B cell (primary cell): ENCODE measurements around the gene TBC1D9B. TPM values are rescaled to one million over a fixed set of nuclear protein-coding genes. Genes with fewer than 3 reads are reported as not detected.

Source experiments
- ATAC-seq: fragments of 200-7000 bp; cut with Tn5 transposase; one replicate; pipeline ENCODE4 v1.10.0; 2021; ENCODE audit warnings: low read depth, mild to moderate bottlenecking, moderate number of reproducible peaks, moderate library complexity
- CTCF ChIA-PET: fragments of 350-600 bp; sonication (Branson Sonifier 250); formaldehyde crosslinking; loops from one replicate; lab custom pipeline; 2021; ENCODE audit warnings: antibody characterized with exemption, inconsistent platforms; lab: Charles Lee
- POLR2A ChIA-PET: fragments of 350-600 bp; sonication (Branson Sonifier 250); formaldehyde crosslinking; loops from one replicate; lab custom pipeline; 2021; ENCODE audit warnings: antibody characterized with exemption; lab: Charles Lee
- DNase-seq: peaks from one replicate; pipeline ENCODE4 v3.0.0; 2013
- H2AFZ ChIP-seq: 2 replicates; pipeline ENCODE4 v1.6.1; 2012; ENCODE audit warnings: mild to moderate bottlenecking, low read depth, low read length; ENCODE audit not compliant: insufficient read depth, poor library complexity, severe bottlenecking
- H3K27ac ChIP-seq, 2 donors: 1 replicate in 1 of 2; 2 replicates in 1 of 2; pipeline ENCODE4 v1.5.1; 2012 to 2013; ENCODE audit warnings: low read length in 2 of 2, mild to moderate bottlenecking in 2 of 2, moderate library complexity in 1 of 2
- H3K27me3 ChIP-seq, 4 experiments: fragments of 200-600 bp in 1 of 4; sonication (generic) in 1 of 4; replicated peaks in 1 of 4; 1 replicate in 2 of 4; 2 replicates in 2 of 4; pipeline versions ENCODE4 v1.6.1 to v1.7.0; 2013 to 2016; ENCODE audit warnings: low read length in 3 of 4, mild to moderate bottlenecking in 2 of 4, mixed read lengths in 1 of 4, moderate library complexity in 1 of 4; ENCODE audit not compliant: insufficient read depth in 4 of 4, control insufficient read depth in 3 of 4; ENCODE audit errors: control extremely low read depth in 1 of 4
- H3K36me3 ChIP-seq, 2 experiments: replicated peaks in 1 of 2; 1 replicate in 1 of 2; 2 replicates in 1 of 2; pipeline versions ENCODE4 v1.6.1 to v1.7.1; 2013; ENCODE audit warnings: low read length in 1 of 2; ENCODE audit not compliant: insufficient read depth in 2 of 2, control insufficient read depth in 1 of 2; ENCODE audit errors: control extremely low read depth in 1 of 2, extremely low read depth in 1 of 2
- H3K4me1 ChIP-seq, 2 donors: fragments of 200-600 bp in 1 of 2; sonication (generic) in 1 of 2; 1 replicate in 1 of 2; 2 replicates in 1 of 2; pipeline versions ENCODE4 v1.5.1 to v1.6.1; 2013 to 2017; ENCODE audit warnings: low read length in 2 of 2; ENCODE audit not compliant: control insufficient read depth in 2 of 2, insufficient read depth in 2 of 2
- H3K4me2 ChIP-seq: replicated peaks from 2 replicates; pipeline ENCODE3; 2012; ENCODE audit warnings: mild to moderate bottlenecking, low read depth, low read length; ENCODE audit not compliant: poor library complexity, severe bottlenecking
- H3K4me3 ChIP-seq, 5 experiments: fragments of 200-600 bp in 1 of 5; sonication (generic) in 1 of 5; 1 replicate in 3 of 5; 2 replicates in 2 of 5; pipeline versions ENCODE4 v1.5.1 to v1.7.0; 2011 to 2016; ENCODE audit warnings: low read length in 4 of 5, mild to moderate bottlenecking in 4 of 5, low read depth in 2 of 5, control low read depth in 1 of 5, moderate library complexity in 1 of 5; ENCODE audit not compliant: insufficient read depth in 1 of 5; ENCODE audit errors: control extremely low read depth in 1 of 5, extremely low read depth in 1 of 5
- H3K79me2 ChIP-seq: fragments of 200-600 bp; sonication (generic); one replicate; pipeline ENCODE4 v1.6.0; 2016; ENCODE audit warnings: low read length; ENCODE audit not compliant: control insufficient read depth, insufficient read depth
- H3K9ac ChIP-seq: fragments of 200-600 bp; sonication (generic); 2 replicates; pipeline ENCODE4 v1.6.1; 2017; ENCODE audit warnings: mild to moderate bottlenecking, low read length, moderate library complexity
- H3K9me3 ChIP-seq, 3 donors: one replicate each; pipeline versions ENCODE4 v1.6.1 to v1.7.1; 2013; ENCODE audit warnings: low read length in 2 of 3; ENCODE audit not compliant: control insufficient read depth in 2 of 3, insufficient read depth in 1 of 3; ENCODE audit errors: control extremely low read depth in 1 of 3
- H4K20me1 ChIP-seq: 2 replicates; pipeline ENCODE4 v1.6.0; 2012; ENCODE audit warnings: mild to moderate bottlenecking, low read length; ENCODE audit not compliant: insufficient read depth, control insufficient read depth, poor library complexity, severe bottlenecking
- H3K27ac Mint-ChIP-seq: one replicate; pipeline ENCODE4 v1.8.0; 2021; ENCODE audit warnings: mixed read lengths
- H3K27me3 Mint-ChIP-seq: one replicate; pipeline ENCODE4 v1.8.0; 2021; ENCODE audit warnings: mixed read lengths
- H3K4me1 Mint-ChIP-seq: one replicate; pipeline ENCODE4 v1.8.0; 2021; ENCODE audit warnings: mixed read lengths
- H3K4me3 Mint-ChIP-seq: one replicate; pipeline ENCODE4 v1.8.0; 2021; ENCODE audit warnings: mixed read lengths
- H3K9me3 Mint-ChIP-seq: one replicate; pipeline ENCODE4 v1.8.0; 2022; ENCODE audit warnings: mixed read lengths; ENCODE audit not compliant: insufficient read depth
- EZH2 ChIP-seq: IDR thresholded peaks from 2 replicates; pipeline ENCODE4 v1.6.1; 2012; ENCODE audit warnings: borderline replicate concordance, low read depth, mild to moderate bottlenecking, moderate library complexity, low read length; ENCODE audit not compliant: insufficient read depth, poor library complexity, severe bottlenecking
- WGBS: methylation state at CpG from one replicate; pipeline ENCODE4 v1.1.5; 2013; ENCODE audit warnings: missing lambda C conversion rate; ENCODE audit not compliant: insufficient coverage; 5-methylcytosine and 5-hydroxymethylcytosine counted together
- intact Hi-C: fragments of 100-400 bp; cut with micrococcal nuclease; formaldehyde crosslinking; loops from one replicate; pipeline ENCODE4 v1.10.0; 2022
- polyA plus RNA-seq: library from polyadenylated mRNA; depleted of rRNA; stranded (reverse); fragments of >200 nt; gene quantifications from 2 replicates; pipeline ENCODE4 v1.2.3, GENCODE V29; 2012
- total RNA-seq, 2 donors: library from RNA; stranded (reverse); fragments of 120-200 nt in 1 of 2; gene quantifications; 1 replicate in 1 of 2; 2 replicates in 1 of 2; pipeline versions ENCODE4 v1.2.3 to v1.2.4, GENCODE V29; 2013 to 2022
- TF ChIP-seq, protein P1 (sequence below): fragments of 200-600 bp; IDR thresholded peaks from one replicate; pipeline ENCODE4 v1.8.0; 2022; ENCODE audit warnings: antibody characterized with exemption, mild to moderate bottlenecking

Gene TBC1D9B
- total and polyA plus RNA-seq, 2 donors (not counting 1 experiment from before 2014, with no cell fraction given) = 143 to 144 TPM

DNA sequence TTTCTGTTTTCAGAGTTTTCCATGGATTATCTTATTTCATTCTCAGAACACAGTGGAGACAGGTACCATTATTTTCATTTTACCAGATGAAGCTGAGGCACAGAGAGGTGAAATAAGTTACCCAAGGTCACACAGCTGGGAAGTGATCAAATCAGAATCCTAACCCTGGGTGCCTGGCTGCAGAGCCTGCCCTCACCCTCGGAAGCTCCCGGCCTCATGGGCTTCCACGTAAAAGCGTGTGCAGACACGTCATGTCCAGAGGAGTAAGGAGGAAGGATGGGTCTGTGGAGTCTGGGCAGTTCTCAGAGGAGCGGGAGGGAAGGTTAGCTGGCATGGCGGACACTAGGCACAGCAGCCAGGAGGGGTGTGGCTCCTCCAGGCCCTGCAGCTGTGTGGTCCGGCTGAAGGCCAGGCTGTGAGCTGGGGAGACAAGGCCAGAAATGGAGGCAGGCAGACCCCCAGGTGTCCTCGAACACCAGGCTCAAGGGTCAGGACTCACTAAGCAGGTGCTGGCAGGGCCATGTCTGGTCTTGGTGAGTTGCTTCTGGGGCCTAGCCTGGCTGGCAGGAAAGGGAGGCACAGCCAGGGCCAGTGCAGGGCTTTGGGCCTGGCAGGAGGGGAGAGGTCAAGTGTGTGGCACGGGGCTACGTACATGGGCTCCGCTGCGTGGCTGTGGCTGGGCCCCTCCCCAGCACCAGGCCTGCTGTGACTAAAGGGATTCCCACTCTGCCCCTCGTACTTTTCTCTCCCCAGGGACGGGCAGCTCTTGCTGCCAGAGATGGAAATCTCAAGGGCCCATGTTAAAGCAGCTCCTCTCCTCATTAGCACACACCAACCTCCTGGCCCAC, 5.6 kb downstream of the TBC1D9B start:
- Histone ChIP-seq H3K9ac (no peak overlapping the region), H3K9me3 (no peaks in the 10 kb centered on the region), H3K4me2 (no peak overlapping the region), H3K4me3 (no peak overlapping the region), H4K20me1 (peaks cover 33% of the 10 kb centered on the region), H2AFZ (no peak overlapping the region), H3K4me1 (peaks cover 6 to 14% of the 10 kb centered on the region in 2 donors), H3K27ac (no peak overlapping the region), H3K79me2 (peaks cover 25% of the 10 kb centered on the region), H3K36me3 (peaks cover 3 to 48% of the 10 kb centered on the region in 2 experiments), H3K27me3 (no peaks in the 10 kb centered on the region)
- intact Hi-C loops = loop anchor here (10.0 kb wide), 1 partner anchor 207 kb away; the partner anchor contains the start of gene CANX
- Mint-ChIP-seq H3K4me1 (peaks cover 16% of the 10 kb centered on the region), H3K27me3 (no peaks in the 10 kb centered on the region), H3K4me3 (no peak overlapping the region), H3K9me3 (no peaks in the 10 kb centered on the region), H3K27ac (no peak overlapping the region)
- CTCF ChIA-PET = no interaction called here
- POLR2A ChIA-PET = no interaction called here
- ATAC-seq (no peak), DNase-seq (no peak)
- TF ChIP-seq, protein P1, sequence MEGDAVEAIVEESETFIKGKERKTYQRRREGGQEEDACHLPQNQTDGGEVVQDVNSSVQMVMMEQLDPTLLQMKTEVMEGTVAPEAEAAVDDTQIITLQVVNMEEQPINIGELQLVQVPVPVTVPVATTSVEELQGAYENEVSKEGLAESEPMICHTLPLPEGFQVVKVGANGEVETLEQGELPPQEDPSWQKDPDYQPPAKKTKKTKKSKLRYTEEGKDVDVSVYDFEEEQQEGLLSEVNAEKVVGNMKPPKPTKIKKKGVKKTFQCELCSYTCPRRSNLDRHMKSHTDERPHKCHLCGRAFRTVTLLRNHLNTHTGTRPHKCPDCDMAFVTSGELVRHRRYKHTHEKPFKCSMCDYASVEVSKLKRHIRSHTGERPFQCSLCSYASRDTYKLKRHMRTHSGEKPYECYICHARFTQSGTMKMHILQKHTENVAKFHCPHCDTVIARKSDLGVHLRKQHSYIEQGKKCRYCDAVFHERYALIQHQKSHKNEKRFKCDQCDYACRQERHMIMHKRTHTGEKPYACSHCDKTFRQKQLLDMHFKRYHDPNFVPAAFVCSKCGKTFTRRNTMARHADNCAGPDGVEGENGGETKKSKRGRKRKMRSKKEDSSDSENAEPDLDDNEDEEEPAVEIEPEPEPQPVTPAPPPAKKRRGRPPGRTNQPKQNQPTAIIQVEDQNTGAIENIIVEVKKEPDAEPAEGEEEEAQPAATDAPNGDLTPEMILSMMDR = no peak
- no peak for TF ChIP-seq EZH2
- 99% methylated on average over 14 of the region's 15 CpGs for WGBS

DNA sequence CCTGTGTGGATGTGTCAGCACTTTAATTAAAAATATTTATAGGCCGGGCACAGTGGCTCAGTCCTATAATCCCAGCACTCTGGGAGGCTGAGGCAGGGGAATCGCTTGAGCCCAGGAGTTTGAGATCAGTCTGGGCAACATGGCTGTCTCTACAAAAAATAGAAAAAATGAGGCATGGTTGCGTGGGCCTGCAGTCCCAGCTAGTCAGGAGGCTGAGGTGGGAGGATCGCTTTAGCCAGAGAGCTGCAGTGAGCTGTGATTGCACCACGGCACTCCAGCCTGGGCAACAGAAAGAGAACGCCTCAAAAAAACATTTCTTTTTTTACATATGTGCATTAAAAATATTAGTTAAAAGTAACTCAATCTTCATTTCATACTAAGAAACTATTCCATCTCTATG, 6.2 kb downstream of the TBC1D9B start:
- intact Hi-C loops = loop anchor here (10.0 kb wide), 1 partner anchor 207 kb away; the partner anchor contains the start of gene CANX
- Mint-ChIP-seq H3K27me3 (no peaks in the 10 kb centered on the region), H3K4me1 (peaks cover 11% of the 10 kb centered on the region), H3K4me3 (no peak overlapping the region), H3K27ac (no peak overlapping the region), H3K9me3 (no peaks in the 10 kb centered on the region)
- TF ChIP-seq, protein P1 = no peak
- TF ChIP-seq EZH2 = no peak
- 94% methylated on average over 3 of the region's 6 CpGs for WGBS
- Histone ChIP-seq H4K20me1 (peaks cover 26% of the 10 kb centered on the region), H3K9ac (no peak overlapping the region), H3K9me3 (no peaks in the 10 kb centered on the region), H2AFZ (no peak overlapping the region), H3K79me2 (peaks cover 19% of the 10 kb centered on the region), H3K36me3 (peaks cover 3 to 48% of the 10 kb centered on the region in 2 experiments), H3K4me3 (no peak overlapping the region), H3K27ac (no peak overlapping the region), H3K27me3 (no peaks in the 10 kb centered on the region), H3K4me1 (peaks cover 0 to 7% of the 10 kb centered on the region in 2 donors), H3K4me2 (no peak overlapping the region)
- POLR2A ChIA-PET = no interaction called here
- no peak for ATAC-seq
- CTCF ChIA-PET = no interaction called here
- DNase-seq = no peak
